Endodermal cell (in vitro differentiated cells): ENCODE results near the gene CERS1. TPM values are rescaled to one million over a fixed set of nuclear protein-coding genes. Genes with fewer than 3 reads are reported as not detected.

ENCODE experiments used
- DNase-seq: peaks from one replicate; pipeline ENCODE4 v3.0.0-alpha.2; 2017
- H3K27ac ChIP-seq: 2 replicates; pipeline ENCODE4 v1.5.1; 2013; ENCODE audit warnings: mild to moderate bottlenecking, low read depth, low read length, moderate library complexity
- H3K27me3 ChIP-seq: 2 replicates; pipeline ENCODE4 v1.6.1; 2013; ENCODE audit warnings: mild to moderate bottlenecking, low read length, moderate library complexity; ENCODE audit not compliant: insufficient read depth, control insufficient read depth, poor library complexity, severe bottlenecking
- H3K36me3 ChIP-seq: 2 replicates; pipeline ENCODE4 v1.7.0; 2013; ENCODE audit warnings: mild to moderate bottlenecking, low read length, moderate library complexity; ENCODE audit not compliant: control insufficient read depth, insufficient read depth
- H3K4me1 ChIP-seq: one replicate; pipeline ENCODE4 v1.7.0; 2013; ENCODE audit warnings: low read length; ENCODE audit not compliant: control insufficient read depth, insufficient read depth
- H3K4me3 ChIP-seq: 2 replicates; pipeline ENCODE4 v1.5.1; 2013; ENCODE audit warnings: mild to moderate bottlenecking, low read length, moderate library complexity
- H3K9ac ChIP-seq: 2 replicates; pipeline ENCODE4 v1.6.1; 2013; ENCODE audit warnings: mild to moderate bottlenecking, low read length, moderate library complexity; ENCODE audit not compliant: poor library complexity, severe bottlenecking; ENCODE audit errors: extremely low read depth
- H3K9me3 ChIP-seq: 2 replicates; pipeline ENCODE4 v1.6.1; 2013; ENCODE audit warnings: mild to moderate bottlenecking, low read length, moderate library complexity; ENCODE audit not compliant: control insufficient read depth
- H3K27ac Mint-ChIP-seq: 2 replicates; pipeline ENCODE4 v1.8.0; 2020; ENCODE audit warnings: mixed read lengths
- H3K27me3 Mint-ChIP-seq: 2 replicates; pipeline ENCODE4 v1.8.0; 2021; ENCODE audit warnings: mild to moderate bottlenecking, mixed read lengths; ENCODE audit not compliant: insufficient read depth
- H3K36me3 Mint-ChIP-seq: 2 replicates; pipeline ENCODE4 v1.8.0; 2020; ENCODE audit warnings: low read depth, mixed read lengths
- H3K4me1 Mint-ChIP-seq: 2 replicates; pipeline ENCODE4 v1.8.0; 2020; ENCODE audit warnings: mixed read lengths
- H3K4me3 Mint-ChIP-seq: 2 replicates; pipeline ENCODE4 v1.8.0; 2020; ENCODE audit warnings: mild to moderate bottlenecking, moderate library complexity, mixed read lengths
- H3K9me3 Mint-ChIP-seq: 2 replicates; pipeline ENCODE4 v1.8.0; 2020; ENCODE audit warnings: mild to moderate bottlenecking, mixed read lengths
- WGBS, 2 experiments: methylation state at CpG; one replicate each; pipeline versions ENCODE4 v1.1.5 to v1.1.7; 2013; ENCODE audit warnings: missing lambda C conversion rate in 2 of 2, mixed read lengths in 1 of 2; ENCODE audit not compliant: insufficient coverage in 1 of 2, insufficient read length in 1 of 2; 5-methylcytosine and 5-hydroxymethylcytosine counted together
- total RNA-seq, 2 donors: library from RNA; stranded (reverse); fragmentation: NEBNext Ultra II Directional in 1 of 2; extraction: Animal tissue kit (Norgen Biotek cat#: 25700) in 1 of 2; gene quantifications; 2 replicates in 1 of 2; 3 replicates in 1 of 2; pipeline ENCODE4 v1.2.1, GENCODE V29; 2021
- TF ChIP-seq, protein P1 (sequence below): fragments of 200-600 bp; sonication (generic); conservative IDR thresholded peaks from 2 replicates; pipeline ENCODE4 v1.5.0; 2021; ENCODE audit warnings: antibody characterized with exemption, mild to moderate bottlenecking

CERS1 gene
- total RNA-seq, 2 donors from 2014 or later, result 16.6 to 25.5 TPM

DNA sequence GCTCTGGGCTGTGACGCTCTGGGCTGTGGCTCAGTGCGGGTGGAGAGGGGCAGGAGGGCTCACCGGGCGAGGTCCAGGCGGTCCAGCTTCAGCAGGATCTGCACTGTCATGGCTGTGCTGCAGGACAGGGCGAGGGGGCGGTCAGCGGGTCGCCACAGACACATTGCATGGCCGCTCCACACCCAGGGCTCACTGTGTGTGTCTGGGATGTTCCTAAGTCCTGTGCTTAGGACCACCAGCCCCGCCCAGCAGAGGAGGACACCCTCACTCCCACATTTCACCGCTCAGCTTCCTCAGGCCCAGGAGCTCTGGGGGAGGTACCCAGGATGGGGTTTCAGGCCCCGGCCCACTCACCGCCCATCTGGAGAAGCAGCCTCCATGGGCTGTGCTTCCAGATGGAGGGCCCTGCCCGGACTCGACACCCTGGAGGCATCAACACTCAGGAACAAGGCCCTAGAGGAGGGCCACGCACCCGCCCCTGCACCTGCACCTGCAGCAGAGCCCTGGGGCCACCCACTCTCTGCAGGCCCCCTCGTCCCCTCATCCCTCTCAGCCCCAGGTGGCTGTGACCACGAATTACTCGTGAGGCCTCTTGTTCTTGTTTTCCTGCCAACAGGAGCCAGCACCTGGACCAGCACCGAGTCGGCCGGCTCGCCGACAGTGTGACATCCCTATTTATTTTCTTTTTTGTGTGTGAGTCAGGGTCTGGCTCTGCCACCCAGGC lies 9.7 kb upstream of the CERS1 start:
- Mint-ChIP-seq H3K4me3 (no peak overlapping the region), H3K36me3 (peaks cover 30% of the 10 kb centered on the region), H3K27me3 (no peaks in the 10 kb centered on the region), H3K4me1 (no peaks in the 10 kb centered on the region), H3K9me3 (no peaks in the 10 kb centered on the region), H3K27ac (no peak overlapping the region)
- no peaks in the 10 kb centered on the region for H3K27me3 ChIP-seq
- no peak overlapping the region for H3K27ac ChIP-seq
- no peaks in the 10 kb centered on the region for H3K9me3 ChIP-seq
- TF ChIP-seq, protein P1, sequence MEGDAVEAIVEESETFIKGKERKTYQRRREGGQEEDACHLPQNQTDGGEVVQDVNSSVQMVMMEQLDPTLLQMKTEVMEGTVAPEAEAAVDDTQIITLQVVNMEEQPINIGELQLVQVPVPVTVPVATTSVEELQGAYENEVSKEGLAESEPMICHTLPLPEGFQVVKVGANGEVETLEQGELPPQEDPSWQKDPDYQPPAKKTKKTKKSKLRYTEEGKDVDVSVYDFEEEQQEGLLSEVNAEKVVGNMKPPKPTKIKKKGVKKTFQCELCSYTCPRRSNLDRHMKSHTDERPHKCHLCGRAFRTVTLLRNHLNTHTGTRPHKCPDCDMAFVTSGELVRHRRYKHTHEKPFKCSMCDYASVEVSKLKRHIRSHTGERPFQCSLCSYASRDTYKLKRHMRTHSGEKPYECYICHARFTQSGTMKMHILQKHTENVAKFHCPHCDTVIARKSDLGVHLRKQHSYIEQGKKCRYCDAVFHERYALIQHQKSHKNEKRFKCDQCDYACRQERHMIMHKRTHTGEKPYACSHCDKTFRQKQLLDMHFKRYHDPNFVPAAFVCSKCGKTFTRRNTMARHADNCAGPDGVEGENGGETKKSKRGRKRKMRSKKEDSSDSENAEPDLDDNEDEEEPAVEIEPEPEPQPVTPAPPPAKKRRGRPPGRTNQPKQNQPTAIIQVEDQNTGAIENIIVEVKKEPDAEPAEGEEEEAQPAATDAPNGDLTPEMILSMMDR, result no peak
- no peak overlapping the region for H3K9ac ChIP-seq
- 93 to 97% methylated on average over 14 to 26 of the region's 26 CpGs for WGBS, 2 experiments
- H3K4me3 ChIP-seq, result no peak overlapping the region
- H3K4me1 ChIP-seq, result no peaks in the 10 kb centered on the region
- no peak for DNase-seq
- H3K36me3 ChIP-seq, result peaks cover 32% of the 10 kb centered on the region

DNA sequence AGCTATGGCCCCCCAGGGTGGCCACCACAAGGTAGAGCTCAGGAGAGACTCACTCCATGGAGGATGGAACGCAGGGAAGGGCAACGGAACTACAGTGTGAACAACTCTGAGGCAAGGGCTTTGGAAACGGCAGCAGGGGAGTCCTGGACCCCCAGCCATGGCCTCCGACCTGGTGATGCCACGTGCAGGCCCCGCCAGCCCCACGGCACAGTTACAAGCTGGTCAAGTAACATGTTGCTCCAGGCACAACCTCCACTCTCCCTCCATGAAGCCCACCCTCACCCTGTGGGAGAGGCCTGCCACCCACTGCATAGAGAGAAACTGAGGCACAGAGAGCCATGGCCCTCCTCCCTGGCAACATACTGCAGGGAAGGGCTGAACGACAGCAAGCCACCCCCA lies 9.1 kb upstream of the CERS1 start:
- Histone ChIP-seq H3K27me3 (no peaks in the 10 kb centered on the region), H3K9ac (no peak overlapping the region), H3K4me3 (no peak overlapping the region), H3K27ac (no peak overlapping the region), H3K9me3 (no peaks in the 10 kb centered on the region), H3K36me3 (peaks cover 26% of the 10 kb centered on the region), H3K4me1 (no peaks in the 10 kb centered on the region)
- H3K27me3 Mint-ChIP-seq, result no peaks in the 10 kb centered on the region
- no peak overlapping the region for H3K4me3 Mint-ChIP-seq
- H3K9me3 Mint-ChIP-seq, result no peaks in the 10 kb centered on the region
- WGBS, 2 experiments, result 91 to 94% methylated on average over 4 to 8 of the region's 8 CpGs
- no peak for DNase-seq
- peaks cover 31% of the 10 kb centered on the region for H3K36me3 Mint-ChIP-seq
- H3K4me1 Mint-ChIP-seq, result no peaks in the 10 kb centered on the region
- TF ChIP-seq, protein P1, result no peak
- no peak overlapping the region for H3K27ac Mint-ChIP-seq

DNA sequence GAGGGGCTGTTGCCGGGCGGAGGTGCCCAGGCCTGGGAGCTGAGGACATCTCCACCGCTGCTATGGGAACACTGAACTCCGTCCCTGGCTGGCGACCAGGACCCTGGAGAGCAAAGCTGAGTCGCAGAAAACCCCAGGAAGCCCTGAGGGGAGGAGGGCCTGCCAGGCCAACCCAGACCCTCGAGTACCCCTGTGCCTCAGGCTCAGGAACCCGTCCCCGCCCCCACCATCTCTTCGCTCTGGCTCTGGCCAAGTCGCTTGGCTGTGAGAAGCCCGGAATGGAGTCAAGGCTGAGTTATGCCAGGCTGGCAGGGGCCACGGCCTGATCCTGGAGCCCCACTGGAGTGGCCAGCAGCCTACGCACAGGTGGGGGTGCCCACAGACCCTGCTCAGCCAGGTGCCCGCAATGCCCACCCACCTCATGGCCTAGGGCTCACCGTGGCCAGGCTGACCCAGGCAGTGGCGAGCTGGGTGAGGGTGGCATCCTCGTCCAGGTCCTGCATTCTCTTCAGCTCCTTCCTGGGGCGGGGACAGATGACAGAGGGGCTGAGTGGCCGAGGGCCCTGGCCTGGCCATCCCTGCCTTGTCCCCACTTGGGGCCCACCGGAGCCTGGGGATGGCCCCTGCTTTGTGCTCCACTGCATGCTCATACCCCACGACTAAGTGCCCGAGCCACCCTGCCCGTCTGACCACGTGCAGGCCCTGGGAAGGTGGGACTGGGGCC lies 8.5 kb upstream of the CERS1 start:
- DNase-seq, result no peak
- H3K4me1 ChIP-seq, result no peaks in the 10 kb centered on the region
- H3K4me1 Mint-ChIP-seq, result no peaks in the 10 kb centered on the region
- H3K27me3 Mint-ChIP-seq, result no peaks in the 10 kb centered on the region
- H3K36me3 Mint-ChIP-seq, result peaks cover 27% of the 10 kb centered on the region
- no peak overlapping the region for H3K4me3 ChIP-seq
- H3K27ac Mint-ChIP-seq, result no peak overlapping the region
- H3K4me3 Mint-ChIP-seq, result no peak overlapping the region
- TF ChIP-seq, protein P1, result no peak
- peaks cover 22% of the 10 kb centered on the region for H3K36me3 ChIP-seq
- WGBS, 2 experiments, result 95 to 96% methylated on average over 13 to 25 of the region's 25 CpGs
- H3K27me3 ChIP-seq, result no peaks in the 10 kb centered on the region
- no peaks in the 10 kb centered on the region for H3K9me3 Mint-ChIP-seq
- H3K27ac ChIP-seq, result no peak overlapping the region
- H3K9me3 ChIP-seq, result no peaks in the 10 kb centered on the region
- H3K9ac ChIP-seq, result no peak overlapping the region
